ENCODE data around the gene CNNM2.
"Not testable (repeated sequence)": the region's sequence is repeated elsewhere in the genome, so short reads cannot be mapped to it uniquely, and the experiment has no call there.

The CNNM2 gene

GRCh38 chr10:102926842-102927241 is 8.7 kb downstream of the CNNM2 start:
- no peak for DNase-seq (ENCODE audit: low read depth)

GRCh38 chr10:102927311-102928010 is 9.4 kb downstream of the CNNM2 start:
- DNase-seq (ENCODE audit: low read depth), result no peak

- DNase-seq (ENCODE audit: low read depth), result not testable (repeated sequence)
Measured at GRCh38 chr10:102928442-102928841, 10.3 kb downstream of the CNNM2 start.

- DNase-seq (ENCODE audit: low read depth), result no peak
Measured at GRCh38 chr10:102930720-102931119, 12.6 kb downstream of the CNNM2 start.

GRCh38 chr10:102931643-102932042 is 13.5 kb downstream of the CNNM2 start:
- no peak for DNase-seq (ENCODE audit: low read depth)

GRCh38 chr10:102935505-102935904 is 17.4 kb downstream of the CNNM2 start:
- no peak for DNase-seq (ENCODE audit: low read depth)

- no peak for DNase-seq (ENCODE audit: low read depth)
Measured at GRCh38 chr10:102935939-102936605, 18.0 kb downstream of the CNNM2 start.

- DNase-seq (ENCODE audit: low read depth), result no peak
Measured at GRCh38 chr10:102941401-102941800, 23.3 kb downstream of the CNNM2 start.

GRCh38 chr10:102945449-102945848 is 27.4 kb downstream of the CNNM2 start:
- DNase-seq (ENCODE audit: low read depth), result no peak

- no peak for DNase-seq (ENCODE audit: low read depth)
Measured at GRCh38 chr10:102945962-102946361, 27.9 kb downstream of the CNNM2 start.

- DNase-seq (ENCODE audit: low read depth), result no peak
Measured at GRCh38 chr10:102946992-102947391, 28.9 kb downstream of the CNNM2 start.

GRCh38 chr10:102948176-102948575 is 30.1 kb downstream of the CNNM2 start:
- DNase-seq (ENCODE audit: low read depth), result no peak

- no peak for DNase-seq (ENCODE audit: low read depth)
Measured at GRCh38 chr10:102948786-102949185, 30.7 kb downstream of the CNNM2 start.

- no peak for DNase-seq (ENCODE audit: low read depth)
Measured at GRCh38 chr10:102949916-102950315, 31.8 kb downstream of the CNNM2 start.

GRCh38 chr10:102951316-102951715 is 33.2 kb downstream of the CNNM2 start:
- DNase-seq (ENCODE audit: low read depth), result no peak

- no peak for DNase-seq (ENCODE audit: low read depth)
Measured at GRCh38 chr10:102959360-102959759, 41.3 kb downstream of the CNNM2 start.

GRCh38 chr10:102960157-102960556 is 42.1 kb downstream of the CNNM2 start:
- DNase-seq (ENCODE audit: low read depth), result no peak

- no peak for DNase-seq (ENCODE audit: low read depth)
Measured at GRCh38 chr10:102962267-102962666, 44.2 kb downstream of the CNNM2 start.

- DNase-seq (ENCODE audit: low read depth), result no peak
Measured at GRCh38 chr10:102962951-102963755, 45.1 kb downstream of the CNNM2 start.

GRCh38 chr10:102963756-102964025 is 45.6 kb downstream of the CNNM2 start:
- no peak for DNase-seq (ENCODE audit: low read depth)

- DNase-seq (ENCODE audit: low read depth), result not testable (repeated sequence)
Measured at GRCh38 chr10:102964064-102964463, 46.0 kb downstream of the CNNM2 start.

GRCh38 chr10:102964713-102965112 is 46.6 kb downstream of the CNNM2 start:
- DNase-seq (ENCODE audit: low read depth), result no peak

GRCh38 chr10:102965311-102965851 is 47.3 kb downstream of the CNNM2 start:
- DNase-seq (ENCODE audit: low read depth), result no peak

Measured in stimulated activated CD8-positive, alpha-beta memory T cell treated with anti-CD3 and anti-CD28 coated beads, Interleukin-15, amount 100 ng/mL, for 24 hours (primary cell).